SK-N-SH (cell line): ENCODE measurements around the gene NCAPD3. TPM values are rescaled to one million over a fixed set of nuclear protein-coding genes. Genes with fewer than 3 reads are reported as not detected.

Experiments used
- CTCF ChIA-PET: fragments of 300-600, 350-600 bp; formaldehyde crosslinking; extraction: SDS; loops from one replicate; lab custom pipeline; 2021; lab: Yijun Ruan, JAX
- POLR2A ChIA-PET: fragments of 350-600 bp; sonication (Branson Sonifier 250); formaldehyde crosslinking; extraction: SDS; loops from one replicate; lab custom pipeline; 2020; ENCODE audit warnings: antibody characterized with exemption, inconsistent platforms; lab: Yijun Ruan, JAX
- DNase-seq: peaks from one replicate; pipeline ENCODE4 v3.0.0; 2012
- H2AFZ ChIP-seq: fragments of 200-600 bp; sonication (generic); 2 replicates; pipeline ENCODE4 v1.8.1; 2016; ENCODE audit warnings: antibody characterized with exemption, mild to moderate bottlenecking, low read depth
- H3F3A ChIP-seq: fragments of 200-600 bp; sonication (generic); replicated peaks from 2 replicates; pipeline ENCODE3; 2016; ENCODE audit warnings: antibody characterized with exemption, mild to moderate bottlenecking; ENCODE audit not compliant: insufficient read depth
- H3K27ac ChIP-seq, 2 experiments: fragments of 200-500 bp in 1 of 2; fragments of 200-600 bp in 1 of 2; sonication (Bioruptor generic) in 1 of 2; sonication (generic), shearing (Covaris generic) in 1 of 2; 2 replicates each; pipeline versions ENCODE4 v1.5.1 to v1.6.1; 2014 to 2016; ENCODE audit warnings: low read depth in 2 of 2, inconsistent platforms in 1 of 2, low read length in 1 of 2, mild to moderate bottlenecking in 1 of 2, mixed read lengths in 1 of 2
- H3K27me3 ChIP-seq: fragments of 200-600 bp; sonication (generic), shearing (Covaris generic); 2 replicates; pipeline ENCODE4 v1.6.1; 2016; ENCODE audit warnings: mixed run types; ENCODE audit not compliant: insufficient read depth
- H3K36me3 ChIP-seq, 2 experiments: fragments of 200-500 bp in 1 of 2; fragments of 200-600 bp in 1 of 2; sonication (Bioruptor generic) in 1 of 2; sonication (generic) in 1 of 2; replicated peaks in 1 of 2; 2 replicates each; pipeline versions ENCODE3 to v1.5.1; 2014 to 2016; ENCODE audit warnings: low read length in 1 of 2, mild to moderate bottlenecking in 1 of 2; ENCODE audit not compliant: insufficient read depth in 2 of 2, control insufficient read depth in 1 of 2
- H3K4me1 ChIP-seq, 2 experiments: fragments of 200-500 bp in 1 of 2; fragments of 200-600 bp in 1 of 2; sonication (Bioruptor generic) in 1 of 2; sonication (generic), shearing (Covaris generic) in 1 of 2; 2 replicates each; pipeline versions ENCODE4 v1.5.1 to v1.6.1; 2014 to 2016; ENCODE audit warnings: low read depth in 1 of 2, low read length in 1 of 2, mixed run types in 1 of 2; ENCODE audit not compliant: insufficient read depth in 2 of 2, control insufficient read depth in 1 of 2
- H3K4me2 ChIP-seq: fragments of 200-600 bp; sonication (generic), shearing (Covaris generic); 2 replicates; pipeline ENCODE4 v1.6.1; 2017; ENCODE audit warnings: mixed run types
- H3K4me3 ChIP-seq, 2 experiments: fragments of 200-500 bp in 1 of 2; fragments of 200-600 bp in 1 of 2; sonication (Bioruptor generic) in 1 of 2; sonication (generic), shearing (Covaris generic) in 1 of 2; 2 replicates each; pipeline versions ENCODE4 v1.5.1 to v1.8.1; 2014 to 2016; ENCODE audit warnings: low read depth in 2 of 2, inconsistent platforms in 1 of 2, low read length in 1 of 2, mild to moderate bottlenecking in 1 of 2, mixed read lengths in 1 of 2, moderate library complexity in 1 of 2
- H3K79me2 ChIP-seq: fragments of 200-600 bp; sonication (generic); 2 replicates; pipeline ENCODE4 v1.8.1; 2017; ENCODE audit warnings: mild to moderate bottlenecking; ENCODE audit not compliant: insufficient read depth
- H3K9ac ChIP-seq: fragments of 200-600 bp; sonication (generic); 2 replicates; pipeline ENCODE4 v1.6.1; 2017; ENCODE audit warnings: mixed run types
- H3K9me2 ChIP-seq: fragments of 200-600 bp; sonication (generic); 2 replicates; pipeline ENCODE4 v1.6.1; 2017; ENCODE audit warnings: mixed run types
- H3K9me3 ChIP-seq: fragments of 200-600 bp; sonication (generic); 2 replicates; pipeline ENCODE4 v1.6.1; 2017; ENCODE audit warnings: mixed run types, mild to moderate bottlenecking, moderate library complexity
- H4K20me1 ChIP-seq: fragments of 200-600 bp; sonication (generic); 2 replicates; pipeline ENCODE4 v1.6.1; 2017; ENCODE audit warnings: mild to moderate bottlenecking, mixed run types; ENCODE audit not compliant: insufficient read depth
- CHD2 ChIP-seq: fragments of 150-350 bp; IDR thresholded peaks from 2 replicates; pipeline ENCODE4 v1.6.1; 2018; ENCODE audit warnings: low read length; ENCODE audit not compliant: partially characterized antibody
- ELF1 ChIP-seq: IDR thresholded peaks from 2 replicates; pipeline ENCODE4 v1.4.0; 2012
- EP300 ChIP-seq, 2 experiments: IDR thresholded peaks; 2 replicates each; pipeline versions ENCODE4 v1.4.0 to v1.6.1; 2012; ENCODE audit warnings: borderline replicate concordance in 1 of 2, low read depth in 1 of 2, low read length in 1 of 2
- EZH2phosphoT487 ChIP-seq: fragments of 200-600 bp; sonication (generic); IDR thresholded peaks from 2 replicates; pipeline ENCODE4 v1.6.1; 2017; ENCODE audit warnings: low read depth, mixed run types, mild to moderate bottlenecking, antibody characterized with exemption, moderate library complexity, borderline replicate concordance
- FOSL2 ChIP-seq: IDR thresholded peaks from 2 replicates; pipeline ENCODE4 v1.4.0; 2012; ENCODE audit warnings: low read depth, mild to moderate bottlenecking, moderate library complexity, borderline replicate concordance
- FOXJ3 ChIP-seq: sonication (generic); formaldehyde crosslinking; IDR thresholded peaks from 2 replicates; pipeline ENCODE4 v1.5.1; 2020; ENCODE audit warnings: mild to moderate bottlenecking, missing genetic modification reagents
- FOXM1 ChIP-seq: IDR thresholded peaks from 2 replicates; pipeline ENCODE4 v1.4.0; 2012; ENCODE audit warnings: low read depth, mild to moderate bottlenecking
- GABPA ChIP-seq: IDR thresholded peaks from 2 replicates; pipeline ENCODE4 v1.4.0; 2012; ENCODE audit warnings: low read depth, mild to moderate bottlenecking
- GATA2 ChIP-seq: sonication (generic); formaldehyde crosslinking; IDR thresholded peaks from 2 replicates; pipeline ENCODE4 v1.5.0; 2020; ENCODE audit warnings: mild to moderate bottlenecking, missing genetic modification reagents
- JUND ChIP-seq: IDR thresholded peaks from 2 replicates; pipeline ENCODE4 v1.4.0; 2012
- MAX ChIP-seq: IDR thresholded peaks from 2 replicates; pipeline ENCODE4 v1.4.0; 2012; ENCODE audit warnings: low read depth
- MXI1 ChIP-seq: IDR thresholded peaks from 2 replicates; pipeline ENCODE4 v1.6.1; 2012; ENCODE audit warnings: mild to moderate bottlenecking, low read depth, low read length, improper control_type of control experiment
- NRF1 ChIP-seq: IDR thresholded peaks from 2 replicates; pipeline ENCODE4 v1.6.1; 2012; ENCODE audit warnings: low read depth, mild to moderate bottlenecking, low read length
- POLR2AphosphoS5 ChIP-seq: IDR thresholded peaks from 2 replicates; pipeline ENCODE4 v1.6.1; 2012; ENCODE audit warnings: low read depth, low read length
- RAD21 ChIP-seq: IDR thresholded peaks from 2 replicates; pipeline ENCODE4 v1.6.1; 2012; ENCODE audit warnings: mild to moderate bottlenecking, low read length
- RCOR1 ChIP-seq: fragments of 150-350 bp; IDR thresholded peaks from 2 replicates; pipeline ENCODE4 v1.6.1; 2017; ENCODE audit warnings: antibody characterized with exemption, low read length
- REST ChIP-seq: IDR thresholded peaks from 2 replicates; pipeline ENCODE4 v1.6.1; 2012; ENCODE audit warnings: mild to moderate bottlenecking, low read depth, low read length, moderate library complexity
- RFX5 ChIP-seq: IDR thresholded peaks from 2 replicates; pipeline ENCODE4 v1.6.1; 2012; ENCODE audit warnings: mild to moderate bottlenecking, improper control_type of control experiment, low read length
- RXRA ChIP-seq: IDR thresholded peaks from 2 replicates; pipeline ENCODE4 v1.4.0; 2012; ENCODE audit warnings: low read depth, mild to moderate bottlenecking, borderline replicate concordance
- SIN3A ChIP-seq: IDR thresholded peaks from 2 replicates; pipeline ENCODE4 v1.6.1; 2012; ENCODE audit warnings: low read depth, mild to moderate bottlenecking, low read length, moderate library complexity, borderline replicate concordance
- TAF1 ChIP-seq: IDR thresholded peaks from 2 replicates; pipeline ENCODE4 v1.6.1; 2012; ENCODE audit warnings: low read depth, mild to moderate bottlenecking, low read length, moderate library complexity, borderline replicate concordance
- USF1 ChIP-seq: IDR thresholded peaks from 2 replicates; pipeline ENCODE4 v1.4.0; 2012; ENCODE audit warnings: low read depth, borderline replicate concordance
- USF2 ChIP-seq: fragments of 150-350 bp; IDR thresholded peaks from 2 replicates; pipeline ENCODE4 v1.6.1; 2017; ENCODE audit warnings: antibody characterized with exemption, low read length, low read depth, borderline replicate concordance
- YY1 ChIP-seq: IDR thresholded peaks from 2 replicates; pipeline ENCODE4 v1.4.0; 2012; ENCODE audit warnings: low read depth, mild to moderate bottlenecking
- WGBS: methylation state at CpG from one replicate; pipeline ENCODE4 v1.1.6; 2017; ENCODE audit warnings: low lambda C conversion rate; 5-methylcytosine and 5-hydroxymethylcytosine counted together
- polyA plus RNA-seq, 3 experiments: library from polyadenylated mRNA; depleted of rRNA; stranded (reverse); fragments of >200 nt; gene quantifications; 2 replicates each; pipeline ENCODE4 v1.2.3, GENCODE V29; 2012

The NCAPD3 gene
- polyA plus RNA-seq, 1 of the 3 experiments (the other 2 are of a cell fraction): 19.5 TPM

GRCh38 chr11:134131628-134132244 lies 92.0 kb downstream of the NCAPD3 start (continued):
- no peak for TF ChIP-seq REST
- TF ChIP-seq SIN3A: no peak
- no peak for TF ChIP-seq FOXM1
- TF ChIP-seq EZH2phosphoT487: no peak
- no peak for TF ChIP-seq USF2
- TF ChIP-seq TAF1: no peak
- TF ChIP-seq FOXJ3: no peak
- TF ChIP-seq NRF1: no peak
- no peak for TF ChIP-seq ELF1

GRCh38 chr11:134126217-134126822 lies 97.4 kb downstream of the NCAPD3 start:
- Histone ChIP-seq H3K4me2 (peak overlapping the region; percentile 88), H3K27ac (peak overlapping the region; percentile 28 to 70; a peak in 3 of 4 replicates), H3K79me2 (peaks cover 35% of the 10 kb centered on the region; the same call in 1 of the 2 replicates), H3F3A (peaks cover 24% of the 10 kb centered on the region), H3K9me3 (0 out of 2 replicates have a peak, but pooled peaks cover 1% of the 10 kb centered on the region), H3K36me3 (peaks cover 0 to 1% of the 10 kb centered on the region in 2 experiments), H2AFZ (no peak overlapping the region), H3K4me1 (peaks cover 14 to 30% of the 10 kb centered on the region in 2 experiments), H3K9me2 (no peaks in the 10 kb centered on the region), H3K9ac (peak overlapping the region; percentile 55; the same call in 1 of the 2 replicates), H3K4me3 (no peak overlapping the region), H3K27me3 (no peaks in the 10 kb centered on the region), H4K20me1 (no peaks in the 10 kb centered on the region)
- 15% methylated on average over 1 of the region's 1 CpG for WGBS
- POLR2A ChIA-PET: interaction anchor here (0.9 kb wide), 1 partner anchor 58 kb away, joined by 3 read pairs; the partner anchor contains the start of gene JAM3
- DNase-seq: peak; percentile 50
- CTCF ChIA-PET: interaction anchor here (1.0 to 3.8 kb wide), 5 partner anchors 10 to 199 kb away, joined by 3 to 25 read pairs (median 4); no protein-coding TSS in a partner anchor
- TF ChIP-seq RAD21 (no peak), FOXM1 (no peak), YY1 (no peak), MXI1 (no peak), POLR2AphosphoS5 (no peak), RFX5 (peak; percentile 97), EZH2phosphoT487 (no peak), ELF1 (no peak), CHD2 (no peak), EP300 (IDR thresholded peaks at IDR 0.05; ENCODE audit: borderline replicate concordance in 1 of 2, low read depth in 1 of 2, low read length in 1 of 2) (no peak), USF1 (no peak), USF2 (no peak), SIN3A (peak; percentile 68; the same call in 1 of the 2 replicates), GABPA (no peak), FOSL2 (peak; percentile 81; the same call in 1 of the 2 replicates), RXRA (no peak), GATA2 (CRISPR knock-in tag) (no peak), RCOR1 (no peak), JUND (peak; percentile 68), MAX (peak; percentile 73; the same call in 1 of the 2 replicates)
